ENCODE results near the gene FBXO42. TPM values are rescaled to one million over a fixed set of nuclear protein-coding genes. Genes with fewer than 3 reads are reported as not detected.

FBXO42 gene
- total and polyA plus RNA-seq, 8 donors = 7.4 to 11.9 (median 9.7) TPM

GRCh38 chr1:16394977-16395376 lies 42.7 kb upstream of the FBXO42 start:
- Histone ChIP-seq H3K4me3 (no peak overlapping the region), H3K36me3 (peaks cover 0 to 29% (median 0%) of the 10 kb centered on the region in 3 donors), H3K4me1 (peaks cover 0 to 10% (median 0%) of the 10 kb centered on the region in 3 donors), H3K27ac (no peak overlapping the region), H3K9me3 (no peaks in the 10 kb centered on the region), H3K27me3 (no peaks in the 10 kb centered on the region)
- no peak for FAIRE-seq
- DNase-seq = no peak
- intact Hi-C loops (cut with DNase I) = no loop called here
- ATAC-seq = no peak
- no peak for TF ChIP-seq CTCF (IDR thresholded peaks at IDR 0.05)
- 84 to 87% methylated on average over 13 of the region's 13 CpGs for WGBS, 2 donors

GRCh38 chr1:16393570-16394521 lies 41.6 kb upstream of the FBXO42 start:
- no peak overlapping the region for H3K4me3 ChIP-seq
- no peak for TF ChIP-seq CTCF (IDR thresholded peaks at IDR 0.05)
- peaks cover 0 to 12% (median 0%) of the 10 kb centered on the region in 3 donors for H3K4me1 ChIP-seq
- peaks cover 0 to 29% (median 0%) of the 10 kb centered on the region in 3 donors for H3K36me3 ChIP-seq
- no peak overlapping the region for H3K27ac ChIP-seq
- ATAC-seq (peak in 1 of 4 donors; percentile 11), FAIRE-seq (no peak), DNase-seq (no peak)
- WGBS, 2 donors = 70 to 73% methylated on average over 10 of the region's 10 CpGs
- no peaks in the 10 kb centered on the region for H3K27me3 ChIP-seq
- H3K9me3 ChIP-seq = no peaks in the 10 kb centered on the region
- intact Hi-C loops (cut with DNase I) = no loop called here

GRCh38 chr1:16392740-16393569 lies 40.7 kb upstream of the FBXO42 start:
- peaks cover 0 to 29% (median 0%) of the 10 kb centered on the region in 3 donors for H3K36me3 ChIP-seq
- H3K4me1 ChIP-seq = peaks cover 0 to 12% (median 0%) of the 10 kb centered on the region in 3 donors
- no peak for ATAC-seq
- H3K27me3 ChIP-seq = no peaks in the 10 kb centered on the region
- intact Hi-C loops (cut with DNase I) = no loop called here
- TF ChIP-seq CTCF (IDR thresholded peaks at IDR 0.05) = no peak
- no peak overlapping the region for H3K4me3 ChIP-seq
- no peak overlapping the region for H3K27ac ChIP-seq
- no peak for FAIRE-seq
- peak in 1 of 6 donors; percentile 56 for DNase-seq
- 83 to 86% methylated on average over 21 of the region's 21 CpGs for WGBS, 2 donors
- H3K9me3 ChIP-seq = no peaks in the 10 kb centered on the region

GRCh38 chr1:16391411-16391810 lies 39.1 kb upstream of the FBXO42 start:
- H3K36me3 ChIP-seq = peaks cover 0 to 21% (median 0%) of the 10 kb centered on the region in 3 donors
- intact Hi-C loops (cut with DNase I) = no loop called here
- peaks cover 0 to 24% (median 8%) of the 10 kb centered on the region in 3 donors for H3K4me1 ChIP-seq
- ATAC-seq (no peak), FAIRE-seq (no peak), DNase-seq (no peak)
- TF ChIP-seq CTCF (IDR thresholded peaks at IDR 0.05) = no peak
- H3K9me3 ChIP-seq = no peaks in the 10 kb centered on the region
- H3K27ac ChIP-seq = no peak overlapping the region
- no peaks in the 10 kb centered on the region for H3K27me3 ChIP-seq
- no peak overlapping the region for H3K4me3 ChIP-seq
- WGBS, 2 donors = 68 to 71% methylated on average over 3 of the region's 3 CpGs

Data from pancreas (tissue), 10 donors.